Measurements from ENCODE around the gene STX11. TPM values are rescaled to one million over a fixed set of nuclear protein-coding genes. Genes with fewer than 3 reads are reported as not detected.

STX11 gene
- total RNA-seq, 1 donor from 2014 or later: 8.8 TPM

GRCh38 chr6:144195671-144196270 lies 45.5 kb downstream of the STX11 start:
- intact Hi-C loops (cut with DNase I): no loop called here
- no peak for DNase-seq (ENCODE audit: low spot score)

DNA sequence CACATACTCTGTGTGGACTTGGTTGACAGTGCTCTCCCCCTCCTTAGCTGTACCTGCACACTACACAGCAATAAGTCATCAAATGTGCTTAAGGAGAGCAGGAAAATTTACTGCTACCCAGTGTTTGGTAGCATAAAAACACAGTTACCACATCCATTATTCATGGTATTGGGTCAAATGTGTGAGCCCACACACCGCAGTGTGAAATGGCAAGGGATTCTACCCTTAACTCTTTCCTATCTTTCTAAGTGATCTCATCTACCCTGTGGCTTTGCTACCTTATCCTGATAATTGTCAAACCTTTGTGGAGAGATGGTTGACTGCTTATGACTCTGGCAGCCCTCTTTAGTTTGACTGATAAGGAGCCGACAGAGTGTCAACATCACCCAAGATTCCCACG lies 47.6 kb downstream of the STX11 start:
- intact Hi-C loops (cut with DNase I): no loop called here
- DNase-seq (ENCODE audit: low spot score): no peak

- no peak for DNase-seq (ENCODE audit: low spot score)
- intact Hi-C loops (cut with DNase I): no loop called here
These were observed 52.7 kb downstream of the STX11 start for GRCh38 chr6:144202879-144203468.

- intact Hi-C loops (cut with DNase I): no loop called here
- no peak for DNase-seq (ENCODE audit: low spot score)
These were observed 60.8 kb downstream of the STX11 start for GRCh38 chr6:144211160-144211559.

- no peak for DNase-seq (ENCODE audit: low spot score)
These were observed 63.0 kb downstream of the STX11 start for GRCh38 chr6:144213315-144213714.

GRCh38 chr6:144214029-144214428 lies 63.7 kb downstream of the STX11 start:
- no peak for DNase-seq (ENCODE audit: low spot score)
- intact Hi-C loops (cut with DNase I): no loop called here

More at GRCh38 chr6:144213315-144213714, 63.0 kb downstream of the STX11 start:
- intact Hi-C loops (cut with DNase I): no loop called here

DNA sequence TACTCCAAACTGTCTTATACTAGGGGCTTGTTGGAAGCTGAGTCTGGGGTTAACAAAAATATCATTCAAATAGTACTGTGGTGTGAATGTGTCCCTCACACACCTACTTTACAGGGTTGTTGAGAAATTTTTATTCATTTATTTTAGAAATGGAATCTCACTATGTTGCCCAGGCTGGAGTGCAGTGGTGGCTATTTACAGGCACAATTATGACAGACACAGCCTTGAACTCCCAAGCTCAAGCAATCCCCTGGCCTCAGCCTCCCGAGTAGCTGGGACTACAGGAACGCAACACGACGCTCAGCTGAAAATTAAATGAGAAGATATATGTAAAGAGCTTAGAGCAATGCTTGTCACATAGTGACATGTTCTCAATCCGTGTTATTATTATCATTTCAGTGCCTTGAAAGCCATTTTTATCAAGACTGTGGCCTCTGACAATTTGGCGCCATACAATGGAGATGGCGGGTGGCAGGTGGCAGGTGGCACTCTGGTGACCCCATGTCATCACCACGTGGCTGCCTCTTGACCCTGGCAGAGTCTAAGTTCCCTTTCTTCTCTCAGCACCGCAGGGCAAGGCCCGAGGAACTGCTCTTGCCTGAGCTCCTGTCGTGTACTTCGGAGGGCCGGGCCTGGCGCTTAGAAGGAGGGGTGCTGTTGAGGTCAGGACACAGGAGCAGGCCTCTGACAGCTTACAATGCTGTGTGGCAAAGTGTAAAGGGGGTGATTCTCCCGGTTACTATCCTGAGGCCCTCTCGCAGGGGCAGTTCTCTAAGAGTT lies 64.5 kb downstream of the STX11 start:
- intact Hi-C loops (cut with DNase I): no loop called here
- peak; percentile 74 for DNase-seq (ENCODE audit: low spot score)

GRCh38 chr6:144215402-144215931 lies 65.2 kb downstream of the STX11 start:
- DNase-seq (ENCODE audit: low spot score): no peak
- intact Hi-C loops (cut with DNase I): no loop called here

DNA sequence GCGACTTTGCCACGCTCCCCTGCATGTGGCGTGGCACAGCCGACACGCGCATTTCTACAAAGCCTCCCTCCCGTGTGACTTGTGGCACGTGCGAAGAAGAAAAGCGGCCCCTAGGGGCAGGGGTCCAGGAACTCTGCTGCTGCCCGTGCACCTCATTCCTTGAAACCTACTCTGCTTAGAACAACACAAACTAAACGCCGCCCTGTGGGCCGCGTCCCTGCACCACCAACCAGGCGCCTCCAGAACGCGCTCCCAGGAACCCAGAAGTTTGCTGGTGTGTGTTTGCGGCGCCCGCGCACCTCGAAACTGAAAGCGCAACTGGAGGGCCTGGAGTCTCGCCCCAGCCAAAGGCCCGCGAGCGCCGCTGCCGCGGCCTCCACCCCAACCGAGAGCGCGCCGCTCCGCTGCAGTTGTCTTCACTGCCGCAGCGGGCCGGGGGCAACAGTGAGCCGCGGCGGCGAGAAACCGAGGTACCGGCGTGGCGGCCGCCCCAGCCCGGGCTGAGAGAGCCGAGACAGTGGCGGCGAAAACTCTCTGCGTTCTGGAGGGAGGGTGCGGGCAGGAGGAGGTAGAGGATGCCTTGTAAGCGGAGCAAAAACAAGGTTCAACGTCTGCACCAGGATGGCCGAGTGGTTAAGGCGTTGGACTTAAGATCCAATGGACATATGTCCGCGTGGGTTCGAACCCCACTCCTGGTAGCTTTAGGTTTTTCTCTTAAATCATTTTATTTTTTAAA lies 65.8 kb downstream of the STX11 start:
- intact Hi-C loops (cut with DNase I): loop anchor here (1.0 to 2.0 kb wide), 4 partner anchors 49 to 265 kb away; partner anchors contain the start of gene STX11

DNA sequence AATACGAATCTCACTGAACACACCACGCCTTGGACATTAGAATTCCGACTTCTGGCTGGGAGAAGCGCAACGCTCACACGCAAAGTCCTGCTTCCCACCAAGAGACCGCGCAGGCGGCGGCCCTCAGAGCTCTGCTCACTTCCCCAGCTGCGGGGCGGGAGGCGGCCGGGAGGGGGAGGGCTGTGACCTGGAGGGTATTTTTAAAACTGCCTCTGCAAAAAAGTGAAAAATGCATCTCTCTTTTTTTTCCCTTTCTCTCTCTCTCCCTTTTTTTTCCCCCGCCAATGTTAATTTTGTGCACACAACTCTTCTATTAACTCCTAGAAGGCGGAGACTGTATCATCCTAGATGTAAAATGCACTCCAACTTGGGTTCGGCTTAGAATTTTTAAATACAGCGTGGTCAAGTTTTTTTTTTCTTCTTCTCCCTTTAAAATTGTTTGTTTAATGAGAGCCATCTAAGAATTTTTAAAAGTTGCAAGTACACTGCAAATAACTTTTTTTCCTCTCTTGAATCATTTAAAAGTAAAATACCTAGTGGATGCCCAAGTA lies 66.4 kb downstream of the STX11 start:
- intact Hi-C loops (cut with DNase I): loop anchor here (1.0 to 2.0 kb wide), 5 partner anchors 48 to 264 kb away; partner anchors contain the start of gene STX11
- DNase-seq (ENCODE audit: low spot score): peak; percentile 89

More for the DNA sequence above, 65.8 kb downstream of the STX11 start:
- DNase-seq (ENCODE audit: low spot score): peak; percentile 95

DNA sequence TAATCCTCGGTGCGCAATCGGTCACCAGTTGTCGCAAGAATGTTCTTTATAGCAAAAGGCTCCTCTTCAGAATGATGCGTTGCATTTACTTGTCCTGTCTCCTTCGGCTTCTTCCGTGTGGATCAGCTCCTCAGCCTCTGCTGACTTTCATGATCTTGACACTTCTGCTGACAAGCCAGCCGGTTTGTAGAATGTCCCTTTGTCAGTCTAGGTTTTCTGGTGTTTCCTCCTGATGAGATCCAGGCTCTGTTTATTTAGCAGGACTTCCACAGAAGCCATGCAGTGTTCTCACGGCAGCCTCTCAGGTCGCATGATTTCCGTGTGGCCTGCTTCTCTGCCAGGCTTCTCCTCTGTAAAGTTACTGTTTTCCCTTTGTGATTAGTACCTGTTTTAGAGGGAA lies 66.9 kb downstream of the STX11 start:
- intact Hi-C loops (cut with DNase I): loop anchor here (1.0 to 2.0 kb wide), 3 partner anchors 48 to 264 kb away; no protein-coding TSS in a partner anchor
- DNase-seq (ENCODE audit: low spot score): no peak

- intact Hi-C loops (cut with DNase I): loop anchor here (1.0 to 2.0 kb wide), 3 partner anchors 47 to 263 kb away; no protein-coding TSS in a partner anchor
- no peak for DNase-seq (ENCODE audit: low spot score)
These were observed 67.5 kb downstream of the STX11 start for GRCh38 chr6:144217797-144218196.

- intact Hi-C loops (cut with DNase I): no loop called here
- DNase-seq (ENCODE audit: low spot score): no peak
These were observed 68.9 kb downstream of the STX11 start for GRCh38 chr6:144219056-144219685.

GRCh38 chr6:144220031-144220790 lies 69.9 kb downstream of the STX11 start:
- DNase-seq (ENCODE audit: low spot score): no peak
- intact Hi-C loops (cut with DNase I): no loop called here

- DNase-seq (ENCODE audit: low spot score): no peak
- intact Hi-C loops (cut with DNase I): no loop called here
These were observed 73.4 kb downstream of the STX11 start for GRCh38 chr6:144223686-144224085.

DNA sequence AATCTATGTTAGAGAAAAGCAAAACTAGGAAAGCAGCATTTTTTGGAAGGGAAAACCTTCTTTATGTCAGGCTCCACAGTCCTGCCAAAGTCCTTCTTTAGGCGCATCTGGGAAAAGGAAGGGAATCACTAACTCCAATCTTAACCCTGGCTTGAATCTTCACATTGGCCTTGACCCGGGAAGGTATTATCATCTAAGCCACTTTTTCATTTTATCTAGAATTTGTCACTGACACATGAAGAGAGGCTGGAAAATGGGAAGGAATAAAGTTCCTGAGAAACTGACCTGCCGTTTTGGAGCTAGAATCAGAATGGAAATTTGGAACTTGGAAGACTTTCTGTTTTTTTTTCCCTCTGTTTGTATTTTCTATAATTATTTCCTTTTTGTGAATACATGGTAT lies 81.4 kb downstream of the STX11 start:
- intact Hi-C loops (cut with DNase I): no loop called here
- DNase-seq (ENCODE audit: low spot score): no peak

DNA sequence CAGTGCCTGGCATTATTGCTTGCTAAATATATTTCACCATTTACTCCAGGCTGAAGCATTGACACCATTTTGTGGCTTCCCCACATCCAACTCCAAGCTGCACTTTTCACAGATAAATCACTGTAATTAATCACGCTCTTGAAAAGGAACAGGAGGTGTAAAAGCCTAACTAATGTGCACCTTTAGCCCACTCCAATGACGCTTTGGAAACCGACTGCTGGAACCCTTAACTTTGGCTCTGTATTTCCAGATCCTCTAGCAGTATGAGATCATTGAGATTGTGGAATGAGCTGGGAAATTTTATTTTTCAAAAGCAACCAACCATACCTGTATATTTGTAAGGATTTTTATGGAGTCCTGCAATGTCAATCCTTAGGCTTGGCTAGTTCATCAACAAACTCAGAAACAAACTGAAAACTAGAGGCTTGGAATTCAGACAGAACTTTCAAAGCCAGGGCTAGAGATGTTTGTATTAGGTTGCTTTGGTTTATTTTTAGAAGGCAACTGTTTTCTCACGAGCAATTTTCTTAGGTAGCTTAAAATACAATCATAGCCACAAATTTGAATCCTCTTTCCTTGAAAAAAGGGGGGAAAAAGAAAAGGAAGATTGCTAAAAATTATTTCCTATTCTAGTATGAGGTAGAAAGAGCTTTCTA lies 82.0 kb downstream of the STX11 start:
- no peak for DNase-seq (ENCODE audit: low spot score)
- intact Hi-C loops (cut with DNase I): no loop called here

- intact Hi-C loops (cut with DNase I): no loop called here
- no peak for DNase-seq (ENCODE audit: low spot score)
These were observed 82.5 kb downstream of the STX11 start for GRCh38 chr6:144232832-144233230.
